CD8-positive, alpha-beta memory T cell (primary cell): Measurements from ENCODE around the gene MSLN. TPM values are rescaled to one million over a fixed set of nuclear protein-coding genes. Genes with fewer than 3 reads are reported as not detected.

Source experiments
- CTCF ChIA-PET: fragments of 350-600 bp; sonication (Branson Sonifier 250); formaldehyde crosslinking; loops from one replicate; lab custom pipeline; 2021; ENCODE audit warnings: antibody characterized with exemption; lab: Charles Lee
- POLR2A ChIA-PET: fragments of 350-600 bp; sonication (Branson Sonifier 250); formaldehyde crosslinking; loops from one replicate; lab custom pipeline; 2021; ENCODE audit warnings: antibody characterized with exemption; lab: Charles Lee
- DNase-seq, 5 donors: peaks; one replicate each; pipeline versions ENCODE4 v3.0.0 to v3.0.0-alpha.2; 2020 to 2022; ENCODE audit warnings: mixed read lengths in 1 of 5
- H3K27ac ChIP-seq: one replicate; pipeline ENCODE4 v1.7.0; 2013; ENCODE audit warnings: low read depth, mild to moderate bottlenecking, low read length, moderate library complexity
- H3K27me3 ChIP-seq: 2 replicates; pipeline ENCODE4 v1.7.0; 2013; ENCODE audit warnings: low read length, mild to moderate bottlenecking; ENCODE audit not compliant: insufficient read depth, poor library complexity, severe bottlenecking
- H3K36me3 ChIP-seq: 2 replicates; pipeline ENCODE4 v1.7.0; 2013; ENCODE audit warnings: mild to moderate bottlenecking, low read length, moderate library complexity; ENCODE audit not compliant: insufficient read depth
- H3K4me1 ChIP-seq: 2 replicates; pipeline ENCODE4 v1.7.0; 2013; ENCODE audit warnings: mild to moderate bottlenecking, low read length, moderate library complexity; ENCODE audit not compliant: insufficient read depth
- H3K4me3 ChIP-seq: 2 replicates; pipeline ENCODE4 v1.7.0; 2013; ENCODE audit warnings: mild to moderate bottlenecking, low read length
- H3K9me3 ChIP-seq: 2 replicates; pipeline ENCODE4 v1.7.0; 2013; ENCODE audit warnings: mild to moderate bottlenecking, low read length
- H3K27ac Mint-ChIP-seq, 8 donors: one replicate each; pipeline ENCODE4 v1.8.0; 2020 to 2021; ENCODE audit warnings: mixed read lengths in 8 of 8, mild to moderate bottlenecking in 6 of 8, inconsistent platforms in 3 of 8, moderate library complexity in 3 of 8
- H3K27me3 Mint-ChIP-seq, 2 donors: one replicate each; pipeline ENCODE4 v1.8.0; 2020 to 2021; ENCODE audit warnings: mixed read lengths in 2 of 2, mild to moderate bottlenecking in 1 of 2, moderate library complexity in 1 of 2
- H3K36me3 Mint-ChIP-seq, 3 donors: one replicate each; pipeline ENCODE4 v1.8.0; 2020 to 2021; ENCODE audit warnings: mixed read lengths in 3 of 3, inconsistent platforms in 1 of 3, mild to moderate bottlenecking in 1 of 3
- H3K4me1 Mint-ChIP-seq, 3 donors: one replicate each; pipeline ENCODE4 v1.8.0; 2020 to 2021; ENCODE audit warnings: mixed read lengths in 3 of 3, inconsistent platforms in 1 of 3, mild to moderate bottlenecking in 1 of 3
- H3K4me3 Mint-ChIP-seq, 7 donors: one replicate each; pipeline ENCODE4 v1.8.0; 2020 to 2021; ENCODE audit warnings: mixed read lengths in 7 of 7, mild to moderate bottlenecking in 6 of 7, moderate library complexity in 4 of 7, inconsistent platforms in 2 of 7
- H3K9me3 Mint-ChIP-seq, 5 donors: one replicate each; pipeline ENCODE4 v1.8.0; 2020 to 2022; ENCODE audit warnings: mixed read lengths in 5 of 5, mild to moderate bottlenecking in 3 of 5, moderate library complexity in 2 of 5, inconsistent platforms in 1 of 5
- polyA plus RNA-seq: library from polyadenylated mRNA; unstranded; fragments of 300-500 nt; fragmentation: Illumina TruSeq; gene quantifications from one replicate; pipeline ENCODE4 v1.2.3, GENCODE V29; 2021
- total RNA-seq, 2 experiments: library from RNA; stranded (reverse); gene quantifications; one replicate each; pipeline ENCODE4 v1.2.3, GENCODE V29; 2021

Gene MSLN
- total and polyA plus RNA-seq, 3 experiments from 2014 or later, result not detected

DNA sequence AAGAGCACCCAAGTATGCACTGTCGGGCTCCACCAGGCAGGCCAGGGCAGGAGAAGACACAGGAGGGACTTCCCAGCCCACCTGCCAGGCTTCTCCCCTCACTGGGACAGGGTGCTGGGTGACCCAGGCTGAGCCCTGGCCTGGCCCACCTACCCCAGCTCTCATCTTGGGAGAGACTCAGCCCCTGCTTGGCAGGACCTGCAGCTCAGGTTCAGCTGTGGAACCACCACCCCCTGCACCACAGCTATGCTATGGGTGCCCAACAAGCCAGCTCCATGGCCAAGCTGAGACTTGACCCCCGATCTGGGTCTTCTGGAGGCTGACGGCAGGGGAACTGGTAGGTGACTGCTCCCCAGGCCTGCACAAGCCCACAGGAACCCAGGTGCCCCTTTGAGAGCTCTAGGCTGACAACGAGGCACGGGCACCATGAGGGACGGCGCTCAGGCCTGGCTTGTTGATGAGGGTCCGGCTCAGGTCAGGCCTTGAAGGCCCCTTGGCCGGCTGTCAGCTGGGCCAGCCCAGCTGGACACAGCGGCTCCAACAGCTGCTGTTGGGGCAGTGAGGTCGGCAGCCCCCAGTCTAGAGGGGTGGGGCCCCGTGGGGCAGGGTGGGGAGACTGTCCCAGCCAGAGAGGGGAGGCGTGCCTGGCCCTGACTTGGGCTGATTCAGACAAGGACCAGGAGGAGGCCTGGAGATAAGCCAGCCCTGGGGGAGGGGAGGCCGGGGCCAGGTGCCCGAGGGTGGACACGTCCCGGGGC is 23.0 kb downstream of the MSLN start:
- Histone ChIP-seq H3K9me3 (no peaks in the 10 kb centered on the region), H3K36me3 (no peaks in the 10 kb centered on the region), H3K27me3 (no peaks in the 10 kb centered on the region), H3K27ac (no peak overlapping the region), H3K4me1 (no peaks in the 10 kb centered on the region), H3K4me3 (no peak overlapping the region)
- no peak overlapping the region for H3K27ac Mint-ChIP-seq
- H3K4me3 Mint-ChIP-seq, result no peak overlapping the region
- ChIA-PET POLR2A (no interaction called here), CTCF (interaction anchor here (1.1 to 7.4 kb wide), 3 partner anchors 43 to 320 kb away, joined by 4 to 108 read pairs (median 7); partner anchors contain the start of genes CIAO3 and METRN)
- H3K9me3 Mint-ChIP-seq, result no peaks in the 10 kb centered on the region
- H3K27me3 Mint-ChIP-seq, result peaks cover 0 to 5% of the 10 kb centered on the region in 2 donors
- peaks cover 0 to 12% (median 0%) of the 10 kb centered on the region in 3 donors for H3K36me3 Mint-ChIP-seq
- no peak for DNase-seq
- H3K4me1 Mint-ChIP-seq, result peaks cover 0 to 23% (median 5%) of the 10 kb centered on the region in 3 donors

DNA sequence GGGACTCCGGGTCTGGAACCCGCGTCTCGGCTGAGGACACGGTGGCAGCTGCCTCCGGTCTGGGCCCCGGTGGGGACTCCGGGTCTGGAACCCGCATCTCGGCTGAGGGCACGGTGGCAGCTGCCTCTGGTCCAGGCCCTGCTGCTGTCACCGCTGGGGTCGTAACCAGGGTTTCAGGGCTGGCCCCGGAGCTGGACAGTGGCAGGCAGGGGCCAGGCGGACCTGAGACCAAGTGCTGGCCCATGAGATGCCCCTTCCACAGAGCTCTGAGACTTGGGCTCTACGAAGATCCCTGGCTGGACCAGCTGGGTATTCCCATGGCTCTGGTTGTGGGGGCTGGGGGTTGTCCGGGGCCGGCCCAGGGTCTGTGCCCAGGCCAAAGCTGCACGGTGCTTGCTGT is 23.9 kb downstream of the MSLN start:
- CTCF ChIA-PET, result interaction anchor here (1.4 to 7.4 kb wide), 9 partner anchors 15 to 319 kb away, joined by 3 to 108 read pairs (median 6); partner anchors contain the start of genes CIAO3, HAGHL and METRN
- Histone ChIP-seq H3K27ac (no peak overlapping the region), H3K9me3 (no peaks in the 10 kb centered on the region), H3K4me1 (peaks cover 4% of the 10 kb centered on the region), H3K27me3 (no peaks in the 10 kb centered on the region), H3K4me3 (no peak overlapping the region), H3K36me3 (no peaks in the 10 kb centered on the region)
- Mint-ChIP-seq H3K27ac (no peak overlapping the region), H3K4me1 (peaks cover 0 to 23% (median 5%) of the 10 kb centered on the region in 3 donors), H3K36me3 (peaks cover 0 to 12% (median 0%) of the 10 kb centered on the region in 3 donors), H3K4me3 (peak overlapping the region in 1 of 7 donors; percentile 71), H3K27me3 (peaks cover 0 to 5% of the 10 kb centered on the region in 2 donors), H3K9me3 (no peaks in the 10 kb centered on the region)
- no peak for DNase-seq
- POLR2A ChIA-PET, result interaction anchor here (0.9 kb wide), 1 partner anchor 12 kb away, joined by 3 read pairs; no protein-coding TSS in a partner anchor

DNA sequence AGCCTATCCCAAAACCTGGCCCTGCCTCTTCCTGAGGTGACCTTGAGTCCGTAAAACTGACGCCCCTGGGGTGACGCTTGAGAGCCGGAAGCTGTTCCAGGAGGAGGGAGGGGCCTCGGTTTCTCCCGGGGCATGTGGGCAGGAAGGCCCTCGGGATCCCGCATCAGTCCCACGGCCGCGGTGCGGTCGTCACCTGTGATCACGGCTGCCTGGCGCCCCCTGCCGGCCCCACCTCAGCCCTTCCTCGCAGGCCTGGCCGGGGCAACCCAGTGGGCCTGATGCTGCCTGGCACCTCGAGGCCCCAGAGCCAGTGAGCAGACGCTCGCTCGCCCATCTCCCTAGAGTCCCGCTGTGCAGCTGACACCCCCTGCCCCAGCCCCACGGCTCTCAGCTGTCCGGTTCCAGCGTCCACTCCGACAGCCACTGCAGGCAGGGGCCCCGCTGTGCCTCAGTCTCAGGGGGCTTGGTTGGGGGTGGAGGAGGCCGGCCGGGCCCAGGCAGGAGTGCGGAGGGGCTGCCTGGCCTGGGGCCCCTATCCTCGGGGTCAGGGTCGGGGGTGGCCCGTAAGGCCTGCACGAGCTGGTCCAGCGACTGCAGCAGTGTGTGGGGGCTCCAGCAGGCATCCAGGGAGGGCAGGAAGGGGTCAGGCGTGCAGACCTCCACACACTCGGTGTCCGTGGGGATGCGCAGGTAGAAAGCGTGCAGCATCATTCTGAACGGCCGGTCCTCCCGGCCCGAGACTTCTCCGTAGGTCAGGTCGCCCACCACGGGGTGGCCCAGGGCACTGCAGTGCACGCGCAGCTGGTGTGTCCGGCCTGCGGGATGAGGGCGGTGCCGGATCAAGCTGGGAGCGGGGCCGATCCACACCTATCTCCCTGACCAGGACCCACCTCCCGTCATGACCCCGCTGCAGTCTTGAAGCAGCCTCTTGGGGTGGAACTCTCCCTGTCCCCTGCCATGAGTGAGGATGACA is 25.3 kb downstream of the MSLN start:
- H3K4me1 ChIP-seq, result peaks cover 4% of the 10 kb centered on the region
- CTCF ChIA-PET, result interaction anchor here (0.7 to 7.4 kb wide), 17 partner anchors 15 to 318 kb away, joined by 3 to 108 read pairs (median 4); partner anchors contain the start of genes CIAO3, GNG13, HAGHL and METRN
- Mint-ChIP-seq H3K36me3 (peaks cover 0 to 12% (median 0%) of the 10 kb centered on the region in 3 donors), H3K27ac (no peak overlapping the region), H3K4me1 (peaks cover 0 to 23% (median 5%) of the 10 kb centered on the region in 3 donors), H3K27me3 (no peaks in the 10 kb centered on the region), H3K9me3 (no peaks in the 10 kb centered on the region), H3K4me3 (peak overlapping the region; percentile 50 to 87 (median 72))
- H3K36me3 ChIP-seq, result no peaks in the 10 kb centered on the region
- no peaks in the 10 kb centered on the region for H3K9me3 ChIP-seq
- POLR2A ChIA-PET, result interaction anchor here (0.9 to 1.1 kb wide), 2 partner anchors 13 to 74 kb away, joined by 3 read pairs; no protein-coding TSS in a partner anchor
- no peak overlapping the region for H3K4me3 ChIP-seq
- H3K27me3 ChIP-seq, result no peaks in the 10 kb centered on the region
- no peak overlapping the region for H3K27ac ChIP-seq
- DNase-seq, result peak; percentile 59 to 76 (median 67)

DNA sequence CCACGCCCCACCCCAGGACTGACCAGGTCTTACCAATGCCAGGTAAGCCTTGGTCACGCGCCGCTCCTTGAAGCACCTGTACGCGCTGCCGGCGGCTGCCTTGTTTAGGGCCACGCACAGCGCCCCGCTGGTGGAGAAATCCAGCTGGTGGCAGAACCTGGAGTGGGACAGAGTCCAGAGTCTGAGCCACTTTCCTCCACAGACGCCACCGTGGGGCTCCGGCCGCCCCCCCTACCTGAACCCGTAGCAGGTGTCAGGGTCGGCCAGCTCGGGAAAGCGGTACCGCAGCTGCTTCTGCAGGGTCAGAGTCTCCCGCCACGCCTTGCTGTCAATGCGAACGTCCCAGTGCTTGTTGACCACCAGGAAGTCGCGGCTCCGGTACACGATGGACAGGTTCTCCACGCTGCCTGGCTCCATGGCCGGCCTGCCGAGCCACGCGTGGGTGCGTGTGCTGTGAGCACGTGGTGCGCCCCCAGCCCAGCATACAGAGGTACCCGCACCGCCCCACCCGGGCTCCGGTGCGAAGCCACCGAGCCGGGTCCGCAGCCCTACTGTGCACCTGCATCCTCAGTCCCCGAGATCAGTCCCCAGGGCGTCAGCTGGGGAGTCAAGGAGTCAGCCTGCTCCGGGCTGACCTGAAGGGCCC is 26.9 kb downstream of the MSLN start:
- Histone ChIP-seq H3K4me3 (peak overlapping the region; percentile 67), H3K9me3 (no peaks in the 10 kb centered on the region), H3K27me3 (no peaks in the 10 kb centered on the region), H3K4me1 (peaks cover 4% of the 10 kb centered on the region), H3K36me3 (no peaks in the 10 kb centered on the region), H3K27ac (peak overlapping the region; percentile 69)
- Mint-ChIP-seq H3K4me1 (peaks cover 0 to 25% (median 5%) of the 10 kb centered on the region in 3 donors), H3K27me3 (no peaks in the 10 kb centered on the region), H3K9me3 (no peaks in the 10 kb centered on the region), H3K36me3 (peaks cover 0 to 20% (median 0%) of the 10 kb centered on the region in 3 donors), H3K4me3 (peak overlapping the region; percentile 81 to 89 (median 84)), H3K27ac (peak overlapping the region in 7 of 8 donors; percentile 57 to 85 (median 63))
- CTCF ChIA-PET, result interaction anchor here (7.4 kb wide), 1 partner anchor 74 kb away, joined by 108 read pairs; the partner anchor contains the start of gene METRN
- POLR2A ChIA-PET, result interaction anchor here (0.7 to 1.5 kb wide), 4 partner anchors 59 to 107 kb away, joined by 3 to 16 read pairs (median 4); partner anchors contain the start of genes ANTKMT, METRN and STUB1
- DNase-seq, result no peak

DNA sequence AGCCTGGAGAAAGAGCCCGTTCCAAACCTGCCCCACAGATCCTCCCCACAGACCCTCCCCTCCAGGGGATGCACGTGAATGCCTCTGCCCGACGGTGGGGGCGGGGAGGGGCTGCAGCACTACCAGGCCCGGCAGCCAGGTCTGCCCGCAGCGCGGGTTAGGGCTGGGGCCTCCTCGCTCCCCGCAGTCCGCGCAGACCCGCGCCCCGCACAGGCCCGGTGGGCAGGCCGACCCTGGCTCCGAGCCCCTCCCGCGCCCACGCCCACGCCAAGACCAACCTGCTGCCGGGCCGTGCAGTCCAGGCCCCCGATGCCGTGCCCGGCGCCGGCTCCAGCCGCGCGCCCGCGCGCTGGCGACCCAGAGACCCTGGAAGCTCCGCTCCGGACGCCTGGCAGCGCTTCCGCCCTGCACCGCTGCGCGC is 27.5 kb downstream of the MSLN start, which contains the start of gene RPUSD1:
Gene RPUSD1 (minus strand): TSS at position 404 of the 421 bp plus-strand sequence. CDS start 644 bp downstream, outside the sequence.
- ChIA-PET CTCF (interaction anchor here (0.8 to 7.4 kb wide), 4 partner anchors 47 to 192 kb away, joined by 3 to 108 read pairs (median 3); partner anchors contain the start of genes CIAO3 and METRN), POLR2A (interaction anchor here (0.6 to 1.5 kb wide), 6 partner anchors 19 to 108 kb away, joined by 3 to 16 read pairs (median 4); partner anchors contain the start of genes ANTKMT, METRN and STUB1)
- H3K4me3 ChIP-seq, result peak within 1 kb of the TSS; percentile 67
- peaks cover 0 to 20% (median 0%) of the 10 kb centered on the region in 3 donors for H3K36me3 Mint-ChIP-seq
- H3K4me1 ChIP-seq, result peaks cover 4% of the 10 kb centered on the region
- H3K27ac ChIP-seq, result peak within 1 kb of the TSS; percentile 69
- H3K9me3 Mint-ChIP-seq, result no peaks in the 10 kb centered on the region
- H3K36me3 ChIP-seq, result no peaks in the 10 kb centered on the region
- H3K9me3 ChIP-seq, result no peaks in the 10 kb centered on the region
- DNase-seq, result no peak
- H3K27me3 Mint-ChIP-seq, result no peaks in the 10 kb centered on the region
- H3K27me3 ChIP-seq, result no peaks in the 10 kb centered on the region
- H3K4me1 Mint-ChIP-seq, result peaks cover 0 to 25% (median 5%) of the 10 kb centered on the region in 3 donors
- peak within 1 kb of the TSS in 7 of 8 donors; percentile 57 to 85 (median 63) for H3K27ac Mint-ChIP-seq
- peak within 1 kb of the TSS; percentile 81 to 90 (median 84) for H3K4me3 Mint-ChIP-seq

DNA sequence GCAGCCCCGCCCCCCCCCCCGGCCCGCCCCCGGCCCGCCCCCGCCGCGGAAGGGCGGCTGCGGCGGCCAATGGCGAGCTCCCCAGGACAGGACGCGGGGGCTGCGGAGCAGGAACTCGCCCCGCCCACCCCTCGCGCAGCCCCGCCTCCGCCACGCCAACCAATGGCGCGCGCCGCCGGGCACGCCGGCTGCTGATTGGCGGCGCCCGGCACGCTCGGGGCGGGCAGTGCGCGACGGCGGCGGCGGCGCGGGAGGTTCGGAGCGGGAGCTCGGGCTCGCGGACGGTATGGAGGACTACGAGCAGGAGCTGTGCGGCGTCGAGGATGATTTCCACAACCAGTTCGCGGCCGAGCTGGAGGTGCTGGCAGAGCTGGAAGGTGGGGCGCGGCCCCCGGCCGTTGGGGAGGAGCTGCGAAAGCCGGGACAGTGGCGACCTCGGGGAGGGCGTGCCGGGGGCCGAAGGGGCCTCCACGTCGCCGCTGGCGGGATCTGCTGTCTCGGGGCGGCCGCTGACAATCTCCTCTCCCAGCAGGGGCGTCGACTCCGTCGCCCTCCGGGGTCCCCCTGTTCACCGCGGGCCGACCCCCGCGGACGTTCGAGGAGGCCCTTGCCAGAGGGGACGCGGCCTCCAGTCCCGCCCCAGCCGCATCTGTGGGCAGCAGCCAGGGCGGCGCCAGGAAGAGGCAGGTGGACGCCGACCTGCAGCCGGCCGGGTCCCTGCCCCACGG is 28.0 kb downstream of the MSLN start, which contains the start of gene CHTF18:
Gene CHTF18 (plus strand): TSS at position 222 of the 728 bp plus-strand sequence. CDS start 65 bp downstream, at position 287.
- no peaks in the 10 kb centered on the region for H3K9me3 Mint-ChIP-seq
- ChIA-PET CTCF (interaction anchor here (0.8 to 7.4 kb wide), 4 partner anchors 47 to 192 kb away, joined by 3 to 108 read pairs (median 3); partner anchors contain the start of genes CIAO3 and METRN), POLR2A (interaction anchor here (0.6 to 1.5 kb wide), 6 partner anchors 18 to 108 kb away, joined by 3 to 16 read pairs (median 4); partner anchors contain the start of genes ANTKMT, METRN and STUB1)

More for the DNA sequence above, 28.0 kb downstream of the MSLN start, which contains the start of gene CHTF18:
- Mint-ChIP-seq H3K4me3 (peak within 1 kb of the TSS; percentile 81 to 90 (median 84)), H3K36me3 (peaks cover 0 to 20% (median 0%) of the 10 kb centered on the region in 3 donors), H3K27me3 (no peaks in the 10 kb centered on the region), H3K27ac (peak within 1 kb of the TSS in 7 of 8 donors; percentile 57 to 85 (median 63)), H3K4me1 (peaks cover 0 to 25% (median 5%) of the 10 kb centered on the region in 3 donors)
- Histone ChIP-seq H3K4me3 (peak within 1 kb of the TSS; percentile 67), H3K36me3 (no peaks in the 10 kb centered on the region), H3K27me3 (no peaks in the 10 kb centered on the region), H3K4me1 (peaks cover 4% of the 10 kb centered on the region), H3K27ac (peak within 1 kb of the TSS; percentile 69), H3K9me3 (no peaks in the 10 kb centered on the region)
- peak; percentile 89 to 94 (median 94) for DNase-seq
